Neural cell (in vitro differentiated cells): Measurements from ENCODE around the gene STK32B. TPM values are rescaled to one million over a fixed set of nuclear protein-coding genes. Genes with fewer than 3 reads are reported as not detected.

Experiments
- H2AFZ ChIP-seq: fragments of 200-600, 300-800 bp; sonication (generic), shearing (Covaris generic); 2 replicates; pipeline ENCODE4 v1.6.0; 2014; ENCODE audit warnings: low read depth, mild to moderate bottlenecking, antibody characterized with exemption, low read length, moderate library complexity
- H3F3A ChIP-seq: fragments of 200-600 bp; shearing (Covaris generic); 2 replicates; pipeline ENCODE4 v1.6.1; 2016; ENCODE audit warnings: mild to moderate bottlenecking, moderate library complexity, mixed read lengths, antibody characterized with exemption, low read length; ENCODE audit not compliant: insufficient read depth, poor library complexity, severe bottlenecking
- H3K27ac ChIP-seq: fragments of 200-600, 300-800 bp; sonication (generic), shearing (Covaris generic); 2 replicates; pipeline ENCODE4 v1.5.1; 2014; ENCODE audit warnings: mild to moderate bottlenecking, low read length, moderate library complexity
- H3K27me3 ChIP-seq: fragments of 300-800, 200-600 bp; sonication (generic), shearing (Covaris generic); 2 replicates; pipeline ENCODE4 v1.6.0; 2014; ENCODE audit warnings: mild to moderate bottlenecking, low read depth, low read length, moderate library complexity; ENCODE audit not compliant: insufficient read depth
- H3K36me3 ChIP-seq: fragments of 300-800, 200-600 bp; sonication (generic), shearing (Covaris generic); 2 replicates; pipeline ENCODE4 v1.5.1; 2014; ENCODE audit warnings: mild to moderate bottlenecking, antibody characterized with exemption, low read length, moderate library complexity; ENCODE audit not compliant: insufficient read depth
- H3K4me2 ChIP-seq: fragments of 300-800, 200-600 bp; sonication (generic), shearing (Covaris generic); 2 replicates; pipeline ENCODE4 v1.6.0; 2014; ENCODE audit warnings: mild to moderate bottlenecking, low read length
- H3K4me3 ChIP-seq: fragments of 300-800, 200-600 bp; sonication (generic), shearing (Covaris generic); 2 replicates; pipeline ENCODE4 v1.5.1; 2014; ENCODE audit warnings: mild to moderate bottlenecking, low read length, moderate library complexity
- H3K79me2 ChIP-seq: fragments of 200-600 bp; shearing (Covaris generic); replicated peaks from 2 replicates; pipeline ENCODE4 v1.6.0; 2014; ENCODE audit warnings: mild to moderate bottlenecking, low read length, moderate library complexity; ENCODE audit not compliant: insufficient read depth
- H3K9ac ChIP-seq: fragments of 300-800, 200-600 bp; sonication (generic), shearing (Covaris generic); 2 replicates; pipeline ENCODE4 v1.6.1; 2016; ENCODE audit warnings: mild to moderate bottlenecking, low read length, mixed read lengths
- H3K9me2 ChIP-seq: fragments of 200-600 bp; shearing (Covaris generic); 2 replicates; pipeline ENCODE4 v1.6.1; 2016; ENCODE audit warnings: mild to moderate bottlenecking, low read length, mixed read lengths; ENCODE audit not compliant: insufficient read depth
- H3K9me3 ChIP-seq: fragments of 200-600, 300-800 bp; sonication (generic), shearing (Covaris generic); 2 replicates; pipeline ENCODE4 v1.6.1; 2016; ENCODE audit warnings: mild to moderate bottlenecking, mixed run types, low read length, moderate library complexity, mixed read lengths
- H4K20me1 ChIP-seq: fragments of 200-600 bp; shearing (Covaris generic); 2 replicates; pipeline ENCODE4 v1.6.1; 2016; ENCODE audit warnings: mild to moderate bottlenecking, mixed run types; ENCODE audit not compliant: insufficient read depth
- EP300 ChIP-seq: fragments of 450-650 bp; conservative IDR thresholded peaks from 2 replicates; pipeline ENCODE4 v1.6.1; 2014; ENCODE audit warnings: antibody characterized with exemption, mild to moderate bottlenecking, moderate library complexity; ENCODE audit not compliant: poor library complexity, severe bottlenecking
- EZH2 ChIP-seq: fragments of 200-600, 300-800 bp; shearing (Covaris generic), sonication (generic); IDR thresholded peaks from 2 replicates; pipeline ENCODE4 v1.6.1; 2014; ENCODE audit warnings: antibody characterized with exemption, low read length, borderline replicate concordance, mild to moderate bottlenecking; ENCODE audit not compliant: insufficient read depth, poor library complexity, severe bottlenecking
- MXI1 ChIP-seq: fragments of 450-650 bp; conservative IDR thresholded peaks from 2 replicates; pipeline ENCODE4 v1.6.1; 2014; ENCODE audit warnings: antibody characterized with exemption, mild to moderate bottlenecking; ENCODE audit not compliant: poor library complexity, severe bottlenecking
- POLR2AphosphoS5 ChIP-seq: IDR thresholded peaks from 2 replicates; pipeline ENCODE4 v1.6.1; 2012
- RAD21 ChIP-seq: fragments of 450-650 bp; conservative IDR thresholded peaks from 2 replicates; pipeline ENCODE4 v1.6.1; 2014; ENCODE audit warnings: antibody characterized with exemption, mild to moderate bottlenecking, moderate library complexity
- SMC3 ChIP-seq: fragments of 450-650 bp; conservative IDR thresholded peaks from 2 replicates; pipeline ENCODE4 v1.6.1; 2014; ENCODE audit warnings: antibody characterized with exemption, mild to moderate bottlenecking, moderate library complexity; ENCODE audit not compliant: poor library complexity
- TAF1 ChIP-seq: IDR thresholded peaks from 2 replicates; pipeline ENCODE4 v1.6.1; 2012; ENCODE audit warnings: low read depth
- polyA plus RNA-seq: library from polyadenylated mRNA; depleted of rRNA; stranded (reverse); fragments of >200 nt; gene quantifications from 2 replicates; pipeline ENCODE4 v1.2.3, GENCODE V29; 2014
- TF ChIP-seq, protein P1 (sequence below): fragments of 450-650 bp; IDR thresholded peaks from 2 replicates; pipeline ENCODE4 v1.5.1; 2014; ENCODE audit warnings: antibody characterized with exemption, mild to moderate bottlenecking, moderate library complexity; ENCODE audit not compliant: poor library complexity, severe bottlenecking
- TF ChIP-seq, protein P2 (sequence below): IDR thresholded peaks from 2 replicates; pipeline ENCODE4 v1.6.1; 2012; ENCODE audit warnings: borderline replicate concordance

STK32B gene
- polyA plus RNA-seq, 1 donor from 2014 or later = 42.8 TPM

- TF ChIP-seq MXI1 = no peak
- TF ChIP-seq EZH2 = no peak
- TF ChIP-seq, protein P1, sequence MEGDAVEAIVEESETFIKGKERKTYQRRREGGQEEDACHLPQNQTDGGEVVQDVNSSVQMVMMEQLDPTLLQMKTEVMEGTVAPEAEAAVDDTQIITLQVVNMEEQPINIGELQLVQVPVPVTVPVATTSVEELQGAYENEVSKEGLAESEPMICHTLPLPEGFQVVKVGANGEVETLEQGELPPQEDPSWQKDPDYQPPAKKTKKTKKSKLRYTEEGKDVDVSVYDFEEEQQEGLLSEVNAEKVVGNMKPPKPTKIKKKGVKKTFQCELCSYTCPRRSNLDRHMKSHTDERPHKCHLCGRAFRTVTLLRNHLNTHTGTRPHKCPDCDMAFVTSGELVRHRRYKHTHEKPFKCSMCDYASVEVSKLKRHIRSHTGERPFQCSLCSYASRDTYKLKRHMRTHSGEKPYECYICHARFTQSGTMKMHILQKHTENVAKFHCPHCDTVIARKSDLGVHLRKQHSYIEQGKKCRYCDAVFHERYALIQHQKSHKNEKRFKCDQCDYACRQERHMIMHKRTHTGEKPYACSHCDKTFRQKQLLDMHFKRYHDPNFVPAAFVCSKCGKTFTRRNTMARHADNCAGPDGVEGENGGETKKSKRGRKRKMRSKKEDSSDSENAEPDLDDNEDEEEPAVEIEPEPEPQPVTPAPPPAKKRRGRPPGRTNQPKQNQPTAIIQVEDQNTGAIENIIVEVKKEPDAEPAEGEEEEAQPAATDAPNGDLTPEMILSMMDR = no peak
- TF ChIP-seq RAD21 = no peak
- TF ChIP-seq TAF1 = no peak
- TF ChIP-seq, protein P2, sequence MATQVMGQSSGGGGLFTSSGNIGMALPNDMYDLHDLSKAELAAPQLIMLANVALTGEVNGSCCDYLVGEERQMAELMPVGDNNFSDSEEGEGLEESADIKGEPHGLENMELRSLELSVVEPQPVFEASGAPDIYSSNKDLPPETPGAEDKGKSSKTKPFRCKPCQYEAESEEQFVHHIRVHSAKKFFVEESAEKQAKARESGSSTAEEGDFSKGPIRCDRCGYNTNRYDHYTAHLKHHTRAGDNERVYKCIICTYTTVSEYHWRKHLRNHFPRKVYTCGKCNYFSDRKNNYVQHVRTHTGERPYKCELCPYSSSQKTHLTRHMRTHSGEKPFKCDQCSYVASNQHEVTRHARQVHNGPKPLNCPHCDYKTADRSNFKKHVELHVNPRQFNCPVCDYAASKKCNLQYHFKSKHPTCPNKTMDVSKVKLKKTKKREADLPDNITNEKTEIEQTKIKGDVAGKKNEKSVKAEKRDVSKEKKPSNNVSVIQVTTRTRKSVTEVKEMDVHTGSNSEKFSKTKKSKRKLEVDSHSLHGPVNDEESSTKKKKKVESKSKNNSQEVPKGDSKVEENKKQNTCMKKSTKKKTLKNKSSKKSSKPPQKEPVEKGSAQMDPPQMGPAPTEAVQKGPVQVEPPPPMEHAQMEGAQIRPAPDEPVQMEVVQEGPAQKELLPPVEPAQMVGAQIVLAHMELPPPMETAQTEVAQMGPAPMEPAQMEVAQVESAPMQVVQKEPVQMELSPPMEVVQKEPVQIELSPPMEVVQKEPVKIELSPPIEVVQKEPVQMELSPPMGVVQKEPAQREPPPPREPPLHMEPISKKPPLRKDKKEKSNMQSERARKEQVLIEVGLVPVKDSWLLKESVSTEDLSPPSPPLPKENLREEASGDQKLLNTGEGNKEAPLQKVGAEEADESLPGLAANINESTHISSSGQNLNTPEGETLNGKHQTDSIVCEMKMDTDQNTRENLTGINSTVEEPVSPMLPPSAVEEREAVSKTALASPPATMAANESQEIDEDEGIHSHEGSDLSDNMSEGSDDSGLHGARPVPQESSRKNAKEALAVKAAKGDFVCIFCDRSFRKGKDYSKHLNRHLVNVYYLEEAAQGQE = no peak
- no peak for TF ChIP-seq SMC3
- TF ChIP-seq POLR2AphosphoS5 = no peak
- no peaks in the 10 kb centered on the region for H3K27me3 ChIP-seq
- H3K79me2 ChIP-seq = no peaks in the 10 kb centered on the region
- no peak overlapping the region for H3K9ac ChIP-seq
- no peak overlapping the region for H3K27ac ChIP-seq
- H3K9me2 ChIP-seq = no peaks in the 10 kb centered on the region
- no peaks in the 10 kb centered on the region for H3K36me3 ChIP-seq
- no peak overlapping the region for H3K4me3 ChIP-seq
- H3F3A ChIP-seq = no peaks in the 10 kb centered on the region
- no peaks in the 10 kb centered on the region for H4K20me1 ChIP-seq
- no peak overlapping the region for H3K4me2 ChIP-seq
- H2AFZ ChIP-seq = no peak overlapping the region
- no peaks in the 10 kb centered on the region for H3K9me3 ChIP-seq
Observed at GRCh38 chr4:5465956-5466355, 414.7 kb downstream of the STK32B start.

- H3K9ac ChIP-seq = no peak overlapping the region
- no peaks in the 10 kb centered on the region for H3K9me3 ChIP-seq
- no peak for TF ChIP-seq EP300
- no peak for TF ChIP-seq RAD21
- no peak for TF ChIP-seq EZH2
- no peak for TF ChIP-seq POLR2AphosphoS5
- TF ChIP-seq, protein P1 = no peak
- TF ChIP-seq SMC3 = no peak
- TF ChIP-seq, protein P2 = no peak
- no peak for TF ChIP-seq MXI1
- no peak for TF ChIP-seq TAF1
- H4K20me1 ChIP-seq = no peaks in the 10 kb centered on the region
- no peak overlapping the region for H3K4me2 ChIP-seq
- no peaks in the 10 kb centered on the region for H3K79me2 ChIP-seq
- no peaks in the 10 kb centered on the region for H3F3A ChIP-seq
- H2AFZ ChIP-seq = no peak overlapping the region
- H3K36me3 ChIP-seq = no peaks in the 10 kb centered on the region
- no peaks in the 10 kb centered on the region for H3K27me3 ChIP-seq
- H3K9me2 ChIP-seq = no peaks in the 10 kb centered on the region
- H3K4me3 ChIP-seq = no peak overlapping the region
- H3K27ac ChIP-seq = no peak overlapping the region
Observed at GRCh38 chr4:5467111-5467510, 415.8 kb downstream of the STK32B start.
